Breast epithelium (tissue), 3 donors: ENCODE results near the gene ADGRE2.

Experiments
- POLR2A ChIP-seq: fragments of 450-650 bp; IDR thresholded peaks from one replicate; pipeline ENCODE4 v1.6.1; 2016; ENCODE audit warnings: antibody characterized with exemption, mild to moderate bottlenecking, moderate library complexity
- POLR2AphosphoS5 ChIP-seq, 3 donors: sonication (generic); formaldehyde crosslinking; IDR thresholded peaks; one replicate each; pipeline ENCODE4 v1.6.1; 2017; ENCODE audit warnings: antibody characterized with exemption in 3 of 3
- TF ChIP-seq, protein P1 (sequence below), 3 donors: fragments of 450-650 bp; IDR thresholded peaks; one replicate each; pipeline ENCODE4 v1.5.1; 2016 to 2017; ENCODE audit warnings: antibody characterized with exemption in 3 of 3, mild to moderate bottlenecking in 3 of 3, moderate library complexity in 3 of 3

DNA sequence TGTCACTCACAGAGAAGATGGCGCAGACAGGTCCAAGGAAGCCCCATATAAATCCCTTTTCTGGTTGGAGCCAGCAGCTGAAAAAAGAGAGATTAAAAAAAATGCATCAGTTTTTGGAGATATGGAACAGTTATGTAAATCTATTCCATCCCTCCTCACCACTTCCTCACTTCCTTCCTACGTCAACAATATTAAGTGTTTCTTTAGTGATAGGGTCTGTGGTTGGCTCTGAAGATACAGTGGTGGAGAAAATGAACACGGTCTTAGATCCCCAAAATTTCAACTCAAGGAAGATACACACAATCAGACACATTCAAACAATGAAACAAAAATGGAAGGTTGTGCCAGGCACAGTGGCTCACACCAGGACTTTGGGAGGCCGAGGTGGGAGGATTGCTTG lies 31.5 kb downstream of the ADGRE2 start:
- TF ChIP-seq POLR2AphosphoS5 (IDR thresholded peaks at IDR 0.05) (no peak), POLR2A (no peak)
- TF ChIP-seq, protein P1, sequence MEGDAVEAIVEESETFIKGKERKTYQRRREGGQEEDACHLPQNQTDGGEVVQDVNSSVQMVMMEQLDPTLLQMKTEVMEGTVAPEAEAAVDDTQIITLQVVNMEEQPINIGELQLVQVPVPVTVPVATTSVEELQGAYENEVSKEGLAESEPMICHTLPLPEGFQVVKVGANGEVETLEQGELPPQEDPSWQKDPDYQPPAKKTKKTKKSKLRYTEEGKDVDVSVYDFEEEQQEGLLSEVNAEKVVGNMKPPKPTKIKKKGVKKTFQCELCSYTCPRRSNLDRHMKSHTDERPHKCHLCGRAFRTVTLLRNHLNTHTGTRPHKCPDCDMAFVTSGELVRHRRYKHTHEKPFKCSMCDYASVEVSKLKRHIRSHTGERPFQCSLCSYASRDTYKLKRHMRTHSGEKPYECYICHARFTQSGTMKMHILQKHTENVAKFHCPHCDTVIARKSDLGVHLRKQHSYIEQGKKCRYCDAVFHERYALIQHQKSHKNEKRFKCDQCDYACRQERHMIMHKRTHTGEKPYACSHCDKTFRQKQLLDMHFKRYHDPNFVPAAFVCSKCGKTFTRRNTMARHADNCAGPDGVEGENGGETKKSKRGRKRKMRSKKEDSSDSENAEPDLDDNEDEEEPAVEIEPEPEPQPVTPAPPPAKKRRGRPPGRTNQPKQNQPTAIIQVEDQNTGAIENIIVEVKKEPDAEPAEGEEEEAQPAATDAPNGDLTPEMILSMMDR (IDR thresholded peaks at IDR 0.05), result no peak
